Type B pancreatic cell (in vitro differentiated cells): Measurements from ENCODE around the gene CRIP1. TPM values are rescaled to one million over a fixed set of nuclear protein-coding genes. Genes with fewer than 3 reads are reported as not detected.

ENCODE experiments used
- DNase-seq: peaks from one replicate; pipeline ENCODE4 v3.0.0; 2021; ENCODE audit warnings: mixed read lengths; ENCODE audit not compliant: unreplicated experiment; ENCODE audit errors: extremely low spot score
- H3K27ac Mint-ChIP-seq: 2 replicates; pipeline ENCODE4 v1.8.0; 2021; ENCODE audit warnings: mild to moderate bottlenecking, mixed read lengths
- H3K27me3 Mint-ChIP-seq: 2 replicates; pipeline ENCODE4 v1.8.0; 2021; ENCODE audit warnings: mixed read lengths
- H3K36me3 Mint-ChIP-seq: 2 replicates; pipeline ENCODE4 v1.8.0; 2021; ENCODE audit warnings: mixed read lengths
- H3K4me1 Mint-ChIP-seq: one replicate; pipeline ENCODE4 v1.8.0; 2021; ENCODE audit warnings: mixed read lengths; ENCODE audit not compliant: unreplicated experiment
- H3K4me3 Mint-ChIP-seq: 2 replicates; pipeline ENCODE4 v1.8.0; 2021; ENCODE audit warnings: mild to moderate bottlenecking, mixed read lengths
- H3K9me3 Mint-ChIP-seq: 2 replicates; pipeline ENCODE4 v1.8.0; 2021; ENCODE audit warnings: mixed read lengths
- CTCF ChIP-seq: fragments of 200-600 bp; sonication (generic); conservative IDR thresholded peaks from 2 replicates; pipeline ENCODE4 v1.5.0; 2021; ENCODE audit warnings: antibody characterized with exemption, mild to moderate bottlenecking
- total RNA-seq: library from RNA; stranded (reverse); gene quantifications from 2 replicates; pipeline ENCODE4 v1.2.1, GENCODE V29; 2021; ENCODE audit warnings: low replicate concordance

Gene CRIP1
- total RNA-seq, 1 donor from 2014 or later = 15.4 TPM

GRCh38 chr14:105487449-105487985, 831 bp downstream of the CRIP1 start:
- Mint-ChIP-seq H3K9me3 (no peaks in the 10 kb centered on the region), H3K36me3 (no peaks in the 10 kb centered on the region), H3K4me3 (no peak overlapping the region), H3K27ac (no peak overlapping the region), H3K4me1 (peaks cover 10% of the 10 kb centered on the region), H3K27me3 (peaks cover 19% of the 10 kb centered on the region)
- DNase-seq = no peak
- TF ChIP-seq CTCF = no peak

GRCh38 chr14:105487986-105488777, 1.5 kb downstream of the CRIP1 start:
- TF ChIP-seq CTCF = no peak
- H3K27me3 Mint-ChIP-seq = peaks cover 19% of the 10 kb centered on the region
- H3K36me3 Mint-ChIP-seq = no peaks in the 10 kb centered on the region
- DNase-seq = no peak
- H3K9me3 Mint-ChIP-seq = no peaks in the 10 kb centered on the region
- H3K4me1 Mint-ChIP-seq = peaks cover 10% of the 10 kb centered on the region
- H3K27ac Mint-ChIP-seq = no peak overlapping the region
- H3K4me3 Mint-ChIP-seq = no peak overlapping the region

GRCh38 chr14:105488781-105489541, 2.3 kb downstream of the CRIP1 start:
- H3K27me3 Mint-ChIP-seq = peaks cover 19% of the 10 kb centered on the region
- H3K9me3 Mint-ChIP-seq = no peaks in the 10 kb centered on the region
- peak overlapping the region; percentile 84 for H3K4me3 Mint-ChIP-seq
- peak overlapping the region; percentile 85 for H3K27ac Mint-ChIP-seq
- no peak for DNase-seq
- no peaks in the 10 kb centered on the region for H3K36me3 Mint-ChIP-seq
- peaks cover 10% of the 10 kb centered on the region for H3K4me1 Mint-ChIP-seq
- TF ChIP-seq CTCF = no peak

- TF ChIP-seq CTCF = peak; percentile 73
- peaks cover 5% of the 10 kb centered on the region for H3K4me1 Mint-ChIP-seq
- peaks cover 14% of the 10 kb centered on the region for H3K27me3 Mint-ChIP-seq
Measured at GRCh38 chr14:105489542-105490266, 3.0 kb downstream of the CRIP1 start.

GRCh38 chr14:105490267-105490571, 3.5 kb downstream of the CRIP1 start:
- Mint-ChIP-seq H3K36me3 (no peaks in the 10 kb centered on the region), H3K27me3 (peaks cover 14% of the 10 kb centered on the region), H3K27ac (no peak overlapping the region), H3K9me3 (no peaks in the 10 kb centered on the region), H3K4me1 (peaks cover 5% of the 10 kb centered on the region), H3K4me3 (peak overlapping the region; percentile 84)
- no peak for TF ChIP-seq CTCF
- DNase-seq = no peak

More at GRCh38 chr14:105489542-105490266, 3.0 kb downstream of the CRIP1 start:
- Mint-ChIP-seq H3K9me3 (no peaks in the 10 kb centered on the region), H3K36me3 (no peaks in the 10 kb centered on the region), H3K27ac (peak overlapping the region; percentile 85), H3K4me3 (peak overlapping the region; percentile 84)
- DNase-seq = no peak
